HepG2 (cell line): ENCODE data around the gene ELP5. TPM values are rescaled to one million over a fixed set of nuclear protein-coding genes. Genes with fewer than 3 reads are reported as not detected.

Source experiments
- FOXC1 ChIP-seq: sonication (generic); formaldehyde crosslinking; IDR thresholded peaks from 2 replicates; pipeline ENCODE4 v1.8.0; 2022; ENCODE audit warnings: mild to moderate bottlenecking, missing genetic modification reagents, borderline replicate concordance
- HNF4G ChIP-seq, 2 experiments: sonication (generic) in 1 of 2; formaldehyde crosslinking in 1 of 2; IDR thresholded peaks; 2 replicates each; pipeline versions ENCODE4 v1.4.0 to v1.6.1; 2011 to 2020; ENCODE audit warnings: borderline replicate concordance in 2 of 2, low read depth in 2 of 2, mild to moderate bottlenecking in 2 of 2, low read length in 1 of 2, missing genetic modification reagents in 1 of 2, moderate library complexity in 1 of 2
- IKZF5 ChIP-seq: IDR thresholded peaks from 2 replicates; pipeline ENCODE4 v1.6.1; 2018; ENCODE audit warnings: missing genetic modification reagents, mild to moderate bottlenecking, missing compliant biosample characterization
- NFATC3 ChIP-seq: sonication (generic); formaldehyde crosslinking; IDR thresholded peaks from 2 replicates; pipeline ENCODE4 v1.5.1; 2020; ENCODE audit warnings: mild to moderate bottlenecking, missing genetic modification reagents
- RXRB ChIP-seq: IDR thresholded peaks from 2 replicates; pipeline ENCODE4 v1.6.1; 2016; ENCODE audit warnings: borderline replicate concordance, missing genetic modification reagents, missing compliant biosample characterization
- SIN3A ChIP-seq: IDR thresholded peaks from 2 replicates; pipeline ENCODE4 v1.6.1; 2011; ENCODE audit warnings: low read depth, mild to moderate bottlenecking, control low read depth, low read length, borderline replicate concordance
- SNAPC4 ChIP-seq: sonication (generic); formaldehyde crosslinking; IDR thresholded peaks from 2 replicates; pipeline ENCODE4 v1.4.0; 2020; ENCODE audit warnings: mild to moderate bottlenecking, missing genetic modification reagents
- THAP9 ChIP-seq: sonication (generic); formaldehyde crosslinking; IDR thresholded peaks from 2 replicates; pipeline ENCODE4; 2020; ENCODE audit warnings: missing genetic modification reagents, mild to moderate bottlenecking, borderline replicate concordance
- U2AF2 ChIP-seq: fragments of 200-400 bp; formaldehyde crosslinking; IDR thresholded peaks from 2 replicates; pipeline ENCODE4 v1.6.1; 2017; ENCODE audit warnings: low read depth, mild to moderate bottlenecking, low read length
- ZBTB33 ChIP-seq: sonication (generic); formaldehyde crosslinking; IDR thresholded peaks from 2 replicates; pipeline ENCODE4 v1.4.0; 2020; ENCODE audit warnings: missing genetic modification reagents
- ZBTB46 ChIP-seq: sonication (generic); formaldehyde crosslinking; IDR thresholded peaks from 2 replicates; pipeline ENCODE4 v1.4.0; 2020; ENCODE audit warnings: mild to moderate bottlenecking, missing genetic modification reagents, borderline replicate concordance
- ZNF781 ChIP-seq: sonication (generic); formaldehyde crosslinking; IDR thresholded peaks from 2 replicates; pipeline ENCODE4 v1.5.1; 2020; ENCODE audit warnings: borderline replicate concordance, mild to moderate bottlenecking, missing genetic modification reagents; ENCODE audit errors: not compliant biosample characterization
- polyA plus RNA-seq, 8 experiments: library from polyadenylated mRNA; depleted of rRNA in 3 of 8; stranded (reverse) in 7 of 8; unstranded in 1 of 8; fragments of >200 nt; fragmentation: Illumina TruSeq in 4 of 8; extraction: Trizol in 4 of 8; gene quantifications; 2 replicates each; pipeline versions ENCODE4 v1.2.1 to v1.2.3, GENCODE V29; 2011 to 2016; ENCODE audit warnings: low read depth in 4 of 8, missing spikeins in 1 of 8, mixed read lengths in 1 of 8; ENCODE audit not compliant: insufficient read depth in 1 of 8
- total RNA-seq, 5 experiments: library from RNA; depleted of rRNA; stranded (reverse); fragments of >200 nt; fragmentation: Illumina TruSeq; extraction: Trizol; gene quantifications; 2 replicates each; pipeline ENCODE4 v1.2.3, GENCODE V29; 2016; ENCODE audit warnings: low read depth in 1 of 5

Gene ELP5
- total and polyA plus RNA-seq, 2 of the 13 experiments (the other 11 are each of a cell fraction or from before 2014, with no cell fraction given), result 67.6 to 69.8 TPM

- TF ChIP-seq SNAPC4 (peak; percentile 51; the same call in 1 of the 2 replicates), THAP9 (CRISPR knock-in tag) (peak; percentile 75; the same call in 1 of the 2 replicates), ZBTB33 (CRISPR knock-in tag) (peak; percentile 83), ZNF781 (CRISPR knock-in tag) (no peak), RXRB (peak; percentile 67; the same call in 1 of the 2 replicates), FOXC1 (CRISPR knock-in tag) (peak; percentile 78; the same call in 1 of the 2 replicates), U2AF2 (no peak), IKZF5 (no peak), HNF4G (IDR thresholded peaks at IDR 0.05; ENCODE audit: borderline replicate concordance, low read depth, low read length) (no peak), HNF4G (CRISPR knock-in tag; IDR thresholded peaks at IDR 0.05; ENCODE audit: borderline replicate concordance, low read depth) (no peak), SIN3A (peak; percentile 65; the same call in 1 of the 2 replicates), ZBTB46 (CRISPR knock-in tag) (no peak), NFATC3 (CRISPR knock-in tag) (peak; percentile 85; the same call in 1 of the 2 replicates)
These were observed 28.6 kb downstream of the ELP5 start (continued) for GRCh38 chr17:7280519-7281073.
